Parathyroid adenoma (tissue), 2 donors: Measurements from ENCODE around the gene TFAP2D.

Source experiments
- H2AFZ ChIP-seq: fragments of 300-600 bp; sonication (generic); one replicate; pipeline ENCODE4 v1.7.0; 2017; ENCODE audit warnings: antibody characterized with exemption, mild to moderate bottlenecking
- H3K27ac ChIP-seq: fragments of 300-600 bp; sonication (generic); one replicate; pipeline ENCODE4 v1.7.0; 2017
- H3K27me3 ChIP-seq: fragments of 300-600 bp; sonication (generic); one replicate; pipeline ENCODE4 v1.7.0; 2017; ENCODE audit warnings: low read length; ENCODE audit not compliant: control insufficient read depth, insufficient read depth
- H3K36me3 ChIP-seq: fragments of 300-600 bp; sonication (generic); one replicate; pipeline ENCODE4 v1.7.0; 2017; ENCODE audit warnings: low read length; ENCODE audit not compliant: control insufficient read depth, insufficient read depth
- H3K4me1 ChIP-seq: fragments of 300-600 bp; sonication (generic); one replicate; pipeline ENCODE4 v1.7.0; 2017; ENCODE audit warnings: control low read depth
- H3K4me2 ChIP-seq: fragments of 300-600 bp; sonication (generic); one replicate; pipeline ENCODE4 v1.7.0; 2017; ENCODE audit warnings: low read length
- H3K4me3 ChIP-seq: fragments of 300-600 bp; sonication (generic); one replicate; pipeline ENCODE4 v1.7.0; 2017; ENCODE audit warnings: low read depth, low read length
- H3K79me2 ChIP-seq: fragments of 300-600 bp; sonication (generic); one replicate; pipeline ENCODE4 v1.7.0; 2017; ENCODE audit warnings: control low read depth
- H3K9ac ChIP-seq: fragments of 300-600 bp; sonication (generic); one replicate; pipeline ENCODE4 v1.7.0; 2017; ENCODE audit warnings: mild to moderate bottlenecking
- H3K9me3 ChIP-seq: fragments of 300-600 bp; sonication (generic); one replicate; pipeline ENCODE4 v1.7.0; 2017; ENCODE audit warnings: low read length; ENCODE audit not compliant: control insufficient read depth
- CTCF ChIP-seq: fragments of 300-600 bp; sonication (generic); IDR thresholded peaks from one replicate; pipeline ENCODE4 v1.7.0; 2017; ENCODE audit warnings: antibody characterized with exemption, mild to moderate bottlenecking
- donor health status: primary hyperparathyroidism.

Gene TFAP2D

GRCh38 chr6:50722829-50723554 lies 9.7 kb downstream of the TFAP2D start:
- Histone ChIP-seq H3K27ac (no peak overlapping the region), H3K4me3 (no peak overlapping the region), H3K9me3 (no peaks in the 10 kb centered on the region), H3K4me1 (no peaks in the 10 kb centered on the region), H3K36me3 (no peaks in the 10 kb centered on the region), H3K27me3 (no peaks in the 10 kb centered on the region), H3K79me2 (no peaks in the 10 kb centered on the region), H2AFZ (no peak overlapping the region), H3K9ac (no peak overlapping the region), H3K4me2 (no peak overlapping the region)
- no peak for TF ChIP-seq CTCF

- Histone ChIP-seq H3K27ac (no peak overlapping the region), H3K36me3 (no peaks in the 10 kb centered on the region), H3K4me1 (no peaks in the 10 kb centered on the region), H3K27me3 (no peaks in the 10 kb centered on the region), H3K9ac (no peak overlapping the region), H2AFZ (no peak overlapping the region), H3K4me3 (no peak overlapping the region), H3K9me3 (no peaks in the 10 kb centered on the region), H3K4me2 (no peak overlapping the region), H3K79me2 (no peaks in the 10 kb centered on the region)
- no peak for TF ChIP-seq CTCF
Measured at GRCh38 chr6:50724381-50725124, 11.2 kb downstream of the TFAP2D start.

- no peak overlapping the region for H3K27ac ChIP-seq
- no peaks in the 10 kb centered on the region for H3K36me3 ChIP-seq
- no peak for TF ChIP-seq CTCF
- H3K9ac ChIP-seq: no peak overlapping the region
- H2AFZ ChIP-seq: no peak overlapping the region
- no peaks in the 10 kb centered on the region for H3K4me1 ChIP-seq
- H3K9me3 ChIP-seq: no peaks in the 10 kb centered on the region
- H3K27me3 ChIP-seq: no peaks in the 10 kb centered on the region
- H3K4me3 ChIP-seq: no peak overlapping the region
- H3K79me2 ChIP-seq: no peaks in the 10 kb centered on the region
- H3K4me2 ChIP-seq: no peak overlapping the region
Measured at GRCh38 chr6:50734488-50734887, 21.2 kb downstream of the TFAP2D start.

- Histone ChIP-seq H3K79me2 (no peaks in the 10 kb centered on the region), H3K4me1 (no peaks in the 10 kb centered on the region), H3K4me2 (no peak overlapping the region), H3K27me3 (no peaks in the 10 kb centered on the region), H3K9ac (no peak overlapping the region), H2AFZ (no peak overlapping the region), H3K27ac (no peak overlapping the region), H3K36me3 (no peaks in the 10 kb centered on the region), H3K9me3 (no peaks in the 10 kb centered on the region), H3K4me3 (no peak overlapping the region)
- TF ChIP-seq CTCF: no peak
Measured at GRCh38 chr6:50742161-50742560, 28.8 kb downstream of the TFAP2D start.
